Upper lobe of left lung (tissue), 6 donors: ENCODE measurements around the gene FASTKD3. TPM values are rescaled to one million over a fixed set of nuclear protein-coding genes. Genes with fewer than 3 reads are reported as not detected.

ENCODE experiments used
- ATAC-seq, 2 donors: fragments of 200-7000 bp; cut with Tn5 transposase; one replicate each; pipeline ENCODE4 v1.9.1; 2022; ENCODE audit warnings: mild to moderate bottlenecking in 2 of 2, moderate library complexity in 2 of 2; ENCODE audit not compliant: low FRiP score in 2 of 2
- DNase-seq, 2 donors: peaks; one replicate each; pipeline ENCODE4 v3.0.0-alpha.2; 2019 to 2020
- H3K27ac ChIP-seq, 4 donors: fragments of 200-600 bp; sonication (generic); one replicate each; pipeline ENCODE4 v1.5.1; 2016 to 2019
- H3K27me3 ChIP-seq, 4 donors: fragments of 200-600 bp; sonication (generic); one replicate each; pipeline ENCODE4 v1.5.1; 2017 to 2019
- H3K36me3 ChIP-seq, 4 donors: fragments of 200-600 bp; sonication (generic); one replicate each; pipeline ENCODE4 v1.5.1; 2016 to 2019
- H3K4me1 ChIP-seq, 4 donors: fragments of 200-600 bp; sonication (generic); one replicate each; pipeline ENCODE4 v1.5.1; 2018 to 2019
- H3K4me3 ChIP-seq, 4 donors: fragments of 200-600 bp; sonication (generic); one replicate each; pipeline ENCODE4 v1.5.1; 2017 to 2019; ENCODE audit warnings: mild to moderate bottlenecking in 2 of 4, moderate library complexity in 1 of 4
- H3K9me3 ChIP-seq, 4 donors: fragments of 200-600 bp; sonication (generic); one replicate each; pipeline ENCODE4 v1.5.1; 2018 to 2019
- CTCF ChIP-seq, 6 experiments: fragments of 450-650 bp in 4 of 6; fragments of 200-600 bp in 2 of 6; sonication (generic) in 2 of 6; IDR thresholded peaks; one replicate each; pipeline ENCODE4 v1.5.1; 2016 to 2019; ENCODE audit warnings: antibody characterized with exemption in 6 of 6
- EP300 ChIP-seq, 4 donors: sonication (generic); formaldehyde crosslinking; IDR thresholded peaks; one replicate each; pipeline ENCODE4 v1.5.1; 2017; ENCODE audit warnings: antibody characterized with exemption in 4 of 4, control low read depth in 2 of 4
- POLR2A ChIP-seq, 4 donors: fragments of 450-650 bp; IDR thresholded peaks; one replicate each; pipeline ENCODE4 v1.5.1; 2016 to 2017; ENCODE audit warnings: antibody characterized with exemption in 4 of 4, mild to moderate bottlenecking in 2 of 4
- POLR2AphosphoS5 ChIP-seq, 2 donors: sonication (generic); formaldehyde crosslinking; IDR thresholded peaks; one replicate each; pipeline ENCODE4 v1.5.1; 2017; ENCODE audit warnings: antibody characterized with exemption in 2 of 2
- WGBS, 2 donors: methylation state at CpG; one replicate each; pipeline ENCODE4 v1.1.5; 2017 to 2018; 5-methylcytosine and 5-hydroxymethylcytosine counted together
- total RNA-seq, 6 donors: library from RNA; depleted of rRNA in 4 of 6; stranded (reverse); fragments of >200 nt in 4 of 6; gene quantifications; one replicate each; pipeline versions ENCODE4 v1.1.0 to v1.2.1, GENCODE V29; 2016 to 2021
- donor health status: DM: no; HTN: no; CAD: no; lungs with moderate emphysema.
- donor health status: DM: no; HTN: yes; CAD: no; lungs with severe emphysema.

Gene FASTKD3
- total RNA-seq, 6 donors from 2014 or later = 1.6 to 21.0 (median 10.6) TPM

GRCh38 chr5:7837403-7837802, 31.4 kb downstream of the FASTKD3 start:
- no peak overlapping the region for H3K4me3 ChIP-seq
- no peak overlapping the region for H3K27ac ChIP-seq
- TF ChIP-seq POLR2A (IDR thresholded peaks at IDR 0.05) (no peak), EP300 (IDR thresholded peaks at IDR 0.05) (no peak), CTCF (IDR thresholded peaks at IDR 0.05) (no peak), POLR2AphosphoS5 (IDR thresholded peaks at IDR 0.05) (no peak)
- no peaks in the 10 kb centered on the region for H3K9me3 ChIP-seq
- H3K27me3 ChIP-seq = no peaks in the 10 kb centered on the region
- ATAC-seq = no peak
- 35 to 66% methylated on average over 3 of the region's 3 CpGs for WGBS, 2 donors
- no peaks in the 10 kb centered on the region for H3K4me1 ChIP-seq
- DNase-seq = no peak
- no peaks in the 10 kb centered on the region for H3K36me3 ChIP-seq

- Histone ChIP-seq H3K9me3 (no peaks in the 10 kb centered on the region), H3K4me3 (no peak overlapping the region), H3K4me1 (no peaks in the 10 kb centered on the region), H3K27ac (no peak overlapping the region), H3K27me3 (no peaks in the 10 kb centered on the region), H3K36me3 (no peaks in the 10 kb centered on the region)
- DNase-seq = no peak
- ATAC-seq = no peak
- WGBS, 2 donors = 82 to 85% methylated on average over 4 of the region's 4 CpGs
- TF ChIP-seq CTCF (IDR thresholded peaks at IDR 0.05) (no peak), POLR2A (IDR thresholded peaks at IDR 0.05) (no peak), POLR2AphosphoS5 (IDR thresholded peaks at IDR 0.05) (no peak), EP300 (IDR thresholded peaks at IDR 0.05) (no peak)
Observed at GRCh38 chr5:7834982-7835381, 33.8 kb downstream of the FASTKD3 start.

- ATAC-seq = no peak
Observed at GRCh38 chr5:7828269-7828668, 40.6 kb downstream of the FASTKD3 start.

GRCh38 chr5:7827610-7828009, 41.2 kb downstream of the FASTKD3 start:
- Histone ChIP-seq H3K4me3 (no peak overlapping the region), H3K27ac (no peak overlapping the region), H3K9me3 (no peaks in the 10 kb centered on the region), H3K36me3 (no peaks in the 10 kb centered on the region), H3K4me1 (no peaks in the 10 kb centered on the region), H3K27me3 (no peaks in the 10 kb centered on the region)
- WGBS, 2 donors = 85 to 88% methylated on average over 6 of the region's 6 CpGs
- no peak for DNase-seq
- ATAC-seq = no peak
- TF ChIP-seq POLR2AphosphoS5 (IDR thresholded peaks at IDR 0.05) = no peak
- TF ChIP-seq POLR2A (IDR thresholded peaks at IDR 0.05) = no peak
- no peak for TF ChIP-seq CTCF (IDR thresholded peaks at IDR 0.05)
- no peak for TF ChIP-seq EP300 (IDR thresholded peaks at IDR 0.05)

More at GRCh38 chr5:7828269-7828668, 40.6 kb downstream of the FASTKD3 start:
- Histone ChIP-seq H3K27ac (no peak overlapping the region), H3K4me1 (no peaks in the 10 kb centered on the region), H3K27me3 (no peaks in the 10 kb centered on the region), H3K36me3 (no peaks in the 10 kb centered on the region), H3K4me3 (no peak overlapping the region), H3K9me3 (no peaks in the 10 kb centered on the region)
- WGBS, 2 donors = 58 to 63% methylated on average over 10 of the region's 10 CpGs
- peak; percentile 15 to 77 for DNase-seq
- no peak for TF ChIP-seq POLR2AphosphoS5 (IDR thresholded peaks at IDR 0.05)
- TF ChIP-seq EP300 (IDR thresholded peaks at IDR 0.05) = no peak
- no peak for TF ChIP-seq POLR2A (IDR thresholded peaks at IDR 0.05)
- TF ChIP-seq CTCF (IDR thresholded peaks at IDR 0.05) = no peak

GRCh38 chr5:7825630-7826029, 43.2 kb downstream of the FASTKD3 start:
- no peaks in the 10 kb centered on the region for H3K36me3 ChIP-seq
- ATAC-seq (no peak), DNase-seq (peak in 1 of 2 donors; percentile 64)
- no peak overlapping the region for H3K27ac ChIP-seq
- TF ChIP-seq EP300 (IDR thresholded peaks at IDR 0.05) = no peak
- TF ChIP-seq POLR2AphosphoS5 (IDR thresholded peaks at IDR 0.05) = no peak
- no peak for TF ChIP-seq POLR2A (IDR thresholded peaks at IDR 0.05)
- TF ChIP-seq CTCF (IDR thresholded peaks at IDR 0.05) = no peak
- H3K9me3 ChIP-seq = no peaks in the 10 kb centered on the region
- H3K4me1 ChIP-seq = no peaks in the 10 kb centered on the region
- 85 to 88% methylated on average over 5 to 11 of the region's 11 CpGs for WGBS, 2 donors
- no peak overlapping the region for H3K4me3 ChIP-seq
- no peaks in the 10 kb centered on the region for H3K27me3 ChIP-seq
